ENCODE data around the gene GUCY1A2.

Gene GUCY1A2

DNA sequence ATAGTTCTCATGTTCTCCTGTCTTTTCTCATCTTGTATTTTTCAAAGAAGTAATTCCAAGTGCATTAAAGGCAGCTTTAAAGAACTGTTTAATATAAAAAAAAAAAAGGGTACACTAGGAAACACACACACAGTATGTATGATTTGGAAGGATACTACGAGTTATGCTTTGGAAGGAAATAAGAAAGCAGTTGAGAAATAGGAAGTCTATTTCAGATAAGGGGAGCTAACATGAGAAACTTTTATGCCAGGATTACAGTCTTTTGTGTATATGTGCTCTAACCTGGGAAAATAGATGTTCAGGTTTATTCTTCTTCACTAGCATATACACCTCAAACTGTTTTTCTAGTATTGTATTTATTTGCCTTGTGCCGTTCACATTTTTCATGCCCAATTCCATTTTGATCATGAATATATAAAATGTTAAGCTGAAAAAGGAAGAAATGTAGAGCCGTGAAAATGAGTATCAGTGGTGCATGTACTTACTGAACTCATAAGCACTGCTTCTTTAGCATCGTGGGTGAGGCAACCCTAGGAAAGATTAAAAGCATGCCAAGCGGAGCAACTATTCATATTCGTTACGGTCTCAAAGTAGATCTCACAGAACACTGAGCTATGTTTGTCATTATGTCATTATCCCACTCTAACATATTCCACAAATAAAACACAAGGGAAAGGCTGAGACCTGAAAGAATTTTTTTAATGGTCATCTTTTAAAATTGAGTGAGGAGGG, 59.6 kb downstream of the GUCY1A2 start:
- peak; percentile 56 for DNase-seq (ENCODE audit: low read depth)
- no peak overlapping the region for H3K4me3 ChIP-seq (replicated peaks; ENCODE audit: low read depth, low read length)
- TF ChIP-seq, protein P1, sequence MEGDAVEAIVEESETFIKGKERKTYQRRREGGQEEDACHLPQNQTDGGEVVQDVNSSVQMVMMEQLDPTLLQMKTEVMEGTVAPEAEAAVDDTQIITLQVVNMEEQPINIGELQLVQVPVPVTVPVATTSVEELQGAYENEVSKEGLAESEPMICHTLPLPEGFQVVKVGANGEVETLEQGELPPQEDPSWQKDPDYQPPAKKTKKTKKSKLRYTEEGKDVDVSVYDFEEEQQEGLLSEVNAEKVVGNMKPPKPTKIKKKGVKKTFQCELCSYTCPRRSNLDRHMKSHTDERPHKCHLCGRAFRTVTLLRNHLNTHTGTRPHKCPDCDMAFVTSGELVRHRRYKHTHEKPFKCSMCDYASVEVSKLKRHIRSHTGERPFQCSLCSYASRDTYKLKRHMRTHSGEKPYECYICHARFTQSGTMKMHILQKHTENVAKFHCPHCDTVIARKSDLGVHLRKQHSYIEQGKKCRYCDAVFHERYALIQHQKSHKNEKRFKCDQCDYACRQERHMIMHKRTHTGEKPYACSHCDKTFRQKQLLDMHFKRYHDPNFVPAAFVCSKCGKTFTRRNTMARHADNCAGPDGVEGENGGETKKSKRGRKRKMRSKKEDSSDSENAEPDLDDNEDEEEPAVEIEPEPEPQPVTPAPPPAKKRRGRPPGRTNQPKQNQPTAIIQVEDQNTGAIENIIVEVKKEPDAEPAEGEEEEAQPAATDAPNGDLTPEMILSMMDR (IDR thresholded peaks at IDR 0.05; ENCODE audit: low read length, missing control alignments), result no peak

DNA sequence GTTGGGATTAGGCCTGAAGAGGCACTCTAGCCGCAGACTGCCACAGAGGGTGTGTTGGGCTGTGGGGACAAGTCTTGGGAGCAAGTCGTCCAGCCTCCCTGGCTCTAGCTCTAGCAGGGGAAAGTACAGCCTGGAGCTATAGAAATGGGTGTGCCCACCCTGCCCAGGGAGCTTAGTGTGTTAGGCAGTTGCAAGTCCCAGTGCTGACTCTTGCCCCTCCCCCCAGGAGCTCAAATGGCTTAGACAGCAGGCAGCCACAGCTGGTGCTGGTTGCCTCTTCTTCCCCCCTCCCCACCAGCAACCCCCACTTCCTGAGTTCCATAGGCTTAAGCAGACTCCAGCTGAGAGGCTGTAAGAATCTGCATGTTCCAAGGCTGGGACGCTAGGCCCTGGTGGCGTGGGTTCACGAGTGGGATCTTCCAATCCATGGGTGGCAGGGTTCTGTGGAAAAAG, 61.2 kb downstream of the GUCY1A2 start:
- DNase-seq (ENCODE audit: low read depth), result no peak
- H3K4me3 ChIP-seq (replicated peaks; ENCODE audit: low read depth, low read length), result no peak overlapping the region
- TF ChIP-seq, protein P1 (IDR thresholded peaks at IDR 0.05; ENCODE audit: low read length, missing control alignments), result no peak

DNA sequence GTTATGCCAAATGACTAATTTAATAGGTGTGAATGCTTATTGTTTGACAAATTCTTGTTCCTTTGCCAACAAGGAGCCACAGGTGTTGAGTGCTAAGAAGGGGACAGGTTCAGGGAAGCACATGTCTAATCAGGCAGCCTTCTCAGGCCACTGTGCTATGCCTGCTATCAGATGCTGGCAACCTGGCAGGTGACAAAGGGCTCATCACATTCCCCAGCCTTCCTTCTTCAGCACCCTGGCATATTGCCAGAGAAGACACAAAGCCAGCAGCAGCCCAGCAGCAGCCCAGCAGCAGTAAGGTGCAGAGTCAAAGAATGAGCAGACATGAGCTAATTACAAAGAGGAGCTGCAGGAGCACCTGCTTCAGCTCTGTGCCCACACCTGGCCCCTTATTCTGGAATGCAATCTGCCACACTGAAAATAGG, 68.2 kb downstream of the GUCY1A2 start:
- TF ChIP-seq, protein P1 (IDR thresholded peaks at IDR 0.05; ENCODE audit: low read length, missing control alignments), result no peak
- DNase-seq (ENCODE audit: low read depth), result no peak
- no peak overlapping the region for H3K4me3 ChIP-seq (replicated peaks; ENCODE audit: low read depth, low read length)

DNA sequence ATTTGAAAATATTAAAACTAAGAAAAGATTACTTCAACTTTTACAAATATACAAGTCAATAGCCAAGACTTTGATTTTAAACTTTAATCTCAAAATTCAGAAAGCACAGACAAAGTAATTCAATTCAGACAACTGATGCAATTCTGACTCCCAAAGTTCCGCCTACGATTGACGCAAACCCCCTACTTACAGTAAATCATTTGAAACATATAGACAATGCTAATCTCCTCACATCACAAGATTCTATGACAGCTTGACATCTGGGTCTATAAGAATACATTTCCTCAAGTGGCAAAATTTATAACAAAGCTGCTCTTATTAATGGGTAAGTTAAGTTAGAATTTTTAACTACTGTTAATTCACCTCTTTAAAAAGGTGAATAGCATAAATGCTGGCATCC, 75.2 kb downstream of the GUCY1A2 start:
- TF ChIP-seq, protein P1 (IDR thresholded peaks at IDR 0.05; ENCODE audit: low read length, missing control alignments), result no peak

DNA sequence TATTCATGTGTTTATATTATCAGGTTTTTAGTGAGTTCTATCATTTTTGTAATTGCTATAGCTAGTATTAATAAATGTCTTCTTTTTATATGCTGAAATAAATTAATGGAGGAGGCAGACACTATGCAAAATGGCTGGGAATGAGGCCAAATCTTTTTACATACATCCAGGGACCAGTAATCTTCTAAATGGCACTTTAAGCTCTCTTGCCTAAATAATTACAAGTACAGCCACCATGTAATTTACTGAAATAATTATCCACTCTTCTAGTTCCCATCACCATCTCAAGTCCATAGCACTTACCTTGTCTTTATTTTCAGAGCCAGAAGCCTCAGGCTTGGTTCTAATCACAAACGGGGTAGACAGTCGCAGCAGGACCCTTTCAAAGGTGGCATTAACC, 79.1 kb downstream of the GUCY1A2 start:
- TF ChIP-seq, protein P1 (IDR thresholded peaks at IDR 0.05; ENCODE audit: low read length, missing control alignments), result no peak
- DNase-seq (ENCODE audit: low read depth), result no peak
- no peak overlapping the region for H3K4me3 ChIP-seq (replicated peaks; ENCODE audit: low read depth, low read length)

More for the DNA sequence above, 75.2 kb downstream of the GUCY1A2 start:
- no peak overlapping the region for H3K4me3 ChIP-seq (replicated peaks; ENCODE audit: low read depth, low read length)
- no peak for DNase-seq (ENCODE audit: low read depth)

DNA sequence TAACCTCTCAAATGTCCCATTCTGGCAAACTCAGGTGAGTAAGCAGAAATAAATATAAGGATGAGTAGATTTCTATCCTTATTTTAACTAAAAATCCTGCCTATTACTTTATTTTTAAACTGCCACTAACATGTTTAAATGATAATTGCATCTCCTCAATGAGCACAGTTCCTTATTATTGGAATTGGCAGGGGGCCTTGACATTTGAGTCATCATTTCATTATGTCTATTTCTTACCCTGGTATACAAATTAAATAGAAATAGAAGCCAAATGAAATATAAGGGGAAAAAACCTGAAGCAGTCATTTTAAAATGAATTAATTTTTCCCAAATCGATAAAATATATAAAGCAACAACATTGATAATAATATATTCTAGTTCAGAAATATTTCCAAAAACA, 81.2 kb downstream of the GUCY1A2 start:
- TF ChIP-seq, protein P1 (IDR thresholded peaks at IDR 0.05; ENCODE audit: low read length, missing control alignments), result no peak
- DNase-seq (ENCODE audit: low read depth), result no peak

DNA sequence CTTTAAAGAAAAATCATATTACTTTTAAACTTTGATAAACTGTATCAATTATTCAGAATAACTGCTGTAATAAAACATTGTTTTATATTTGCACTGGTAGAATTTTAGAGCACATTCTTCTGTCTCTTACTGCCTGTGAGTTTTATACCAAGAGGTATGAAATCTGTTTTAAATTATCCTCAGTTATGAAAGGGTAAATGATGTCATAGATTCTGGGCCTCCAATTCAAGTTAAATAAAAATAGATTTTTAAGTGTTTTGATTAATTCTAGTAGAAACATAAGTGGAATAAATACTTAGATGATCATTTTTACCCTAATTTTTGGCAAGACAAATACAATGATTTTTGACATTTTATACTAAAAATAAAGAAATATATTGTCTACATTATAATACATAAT, 93.0 kb downstream of the GUCY1A2 start:
- H3K4me3 ChIP-seq (replicated peaks; ENCODE audit: low read depth, low read length), result no peak overlapping the region
- TF ChIP-seq, protein P1 (IDR thresholded peaks at IDR 0.05; ENCODE audit: low read length, missing control alignments), result no peak
- DNase-seq (ENCODE audit: low read depth), result no peak

More for the DNA sequence above, 81.2 kb downstream of the GUCY1A2 start:
- no peak overlapping the region for H3K4me3 ChIP-seq (replicated peaks; ENCODE audit: low read depth, low read length)
